ENCODE data around the gene BPI.
"Not testable (repeated sequence)": the region's sequence is repeated elsewhere in the genome, so short reads cannot be mapped to it uniquely, and the experiment has no call there.

Gene BPI

GRCh38 chr20:38303908-38304379, at the start of gene BPI:
TSS of gene BPI (plus strand) at chr20:38304156. CDS start at chr20:38304224, 68 bp downstream.
- no peak for DNase-seq (ENCODE audit: low read depth in 1 of 2, low spot score in 1 of 2)

DNA sequence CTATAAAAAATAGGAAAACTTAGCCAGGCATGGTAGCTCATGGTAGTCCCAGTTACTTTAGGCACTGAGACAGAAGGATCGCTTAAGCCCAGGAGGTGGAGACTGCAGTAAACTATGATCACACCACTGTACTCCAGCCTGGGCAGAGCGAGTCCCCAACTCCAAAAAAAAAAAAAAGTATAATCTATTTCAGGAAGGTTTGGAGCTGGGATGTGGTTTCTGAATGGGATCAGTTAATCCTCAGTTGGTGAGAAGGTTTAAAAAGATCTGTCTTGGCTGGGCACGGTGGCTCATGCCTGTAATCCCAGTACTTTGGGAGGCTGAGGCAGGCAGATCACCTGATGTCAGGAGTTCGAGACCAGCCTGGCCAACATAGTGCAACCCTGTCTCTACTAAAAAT, 49.3 kb upstream of the BPI start:
- not testable (repeated sequence) for DNase-seq (ENCODE audit: low read depth in 1 of 2, low spot score in 1 of 2)

DNA sequence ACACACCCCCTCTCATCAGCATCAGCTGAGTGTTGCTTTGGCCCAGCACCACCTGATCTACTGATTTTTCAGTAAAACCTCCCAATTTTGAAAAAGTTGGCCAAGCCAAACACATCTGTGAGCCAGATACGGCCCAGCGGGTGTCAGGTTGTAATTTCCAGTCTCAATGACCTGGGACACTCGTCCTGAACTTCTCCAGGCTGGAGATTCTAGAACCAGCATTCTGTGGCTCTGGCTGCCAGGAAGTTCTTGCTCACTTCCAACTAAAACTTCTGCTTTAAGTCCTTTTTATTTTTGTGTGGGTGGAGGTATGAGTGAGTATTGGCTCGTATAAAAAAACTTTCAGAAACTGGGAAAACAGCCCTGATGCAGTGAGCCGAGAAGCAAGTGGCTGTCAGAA, 48.6 kb upstream of the BPI start:
- DNase-seq (ENCODE audit: low read depth in 1 of 2, low spot score in 1 of 2), result no peak

DNA sequence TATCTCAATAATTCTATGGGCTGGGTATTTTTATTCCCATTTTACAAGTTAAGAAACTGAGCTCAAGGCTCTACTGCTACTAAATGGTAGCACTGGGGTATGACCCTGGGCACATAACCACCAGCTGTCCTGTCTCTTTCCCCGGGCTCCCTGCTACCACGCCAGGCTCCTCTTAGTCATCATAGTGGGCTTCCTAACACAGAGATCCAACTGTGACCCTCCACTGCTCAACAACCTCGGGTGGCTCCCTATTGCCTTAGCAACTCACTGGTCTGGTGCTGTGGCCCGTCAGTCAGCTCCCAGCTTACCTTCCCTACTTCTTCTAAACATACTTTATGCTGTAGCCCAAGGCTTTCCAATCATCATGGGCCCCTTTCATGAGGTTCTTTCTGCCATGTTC, 47.9 kb upstream of the BPI start:
- DNase-seq (ENCODE audit: low read depth in 1 of 2, low spot score in 1 of 2), result no peak

- DNase-seq (ENCODE audit: low read depth in 1 of 2, low spot score in 1 of 2), result no peak
These were observed 47.0 kb upstream of the BPI start for GRCh38 chr20:38256966-38257365.

GRCh38 chr20:38258545-38259215, 45.3 kb upstream of the BPI start:
- no peak for DNase-seq (ENCODE audit: low read depth in 1 of 2, low spot score in 1 of 2)

DNA sequence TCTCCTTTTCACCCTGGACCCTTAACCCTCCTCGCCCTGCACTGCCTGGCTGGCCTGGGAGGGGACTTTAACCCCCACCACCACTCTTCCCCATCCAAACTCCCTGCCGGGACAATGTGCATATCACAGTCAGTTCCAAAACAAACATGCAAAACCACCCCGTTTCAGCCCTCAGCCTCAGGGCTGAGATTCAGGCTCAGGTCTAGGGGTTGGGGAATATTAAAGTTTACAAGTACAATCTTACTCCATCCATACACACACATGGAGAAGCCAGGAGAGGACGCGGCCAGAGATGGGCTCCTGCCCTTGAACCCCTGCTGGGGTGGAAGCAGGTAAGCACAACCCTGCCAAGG, 44.0 kb upstream of the BPI start:
- no peak for DNase-seq (ENCODE audit: low read depth in 1 of 2, low spot score in 1 of 2)

DNA sequence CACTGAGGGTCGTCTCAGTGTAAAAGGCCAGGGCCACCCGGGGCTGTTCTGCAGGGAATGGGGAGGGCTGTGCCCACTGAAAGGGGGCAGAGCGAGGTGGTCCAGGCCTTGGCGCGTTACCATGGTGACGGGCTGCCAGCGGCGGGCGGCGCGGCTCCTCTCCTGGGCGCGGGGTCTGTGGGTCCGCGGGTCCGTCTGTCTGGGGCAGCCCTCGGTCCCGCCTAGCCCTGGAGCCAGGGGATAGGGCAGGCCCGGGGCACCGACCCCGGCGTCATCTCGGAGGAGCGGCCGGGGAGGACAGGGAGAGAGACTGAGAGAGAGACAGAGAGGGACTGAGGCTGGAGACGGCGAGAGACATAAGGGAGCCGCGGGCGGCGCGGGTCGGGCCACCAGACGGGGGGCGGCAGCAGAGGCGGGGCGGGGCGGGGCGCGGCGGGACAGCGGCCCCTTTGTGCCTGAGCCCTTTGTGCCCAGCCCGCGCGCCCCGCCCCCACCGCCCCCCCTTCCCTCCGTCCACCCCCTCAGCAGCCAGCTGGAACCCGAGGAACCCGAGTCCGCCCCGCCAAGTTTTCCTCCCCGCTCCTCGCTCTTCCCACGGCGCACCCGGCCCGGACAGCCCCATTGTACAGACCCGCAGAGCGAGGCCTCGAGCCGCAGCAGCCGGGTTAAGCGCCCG, 43.4 kb upstream of the BPI start, which contains the start of gene KIAA1755:
KIAA1755 (minus strand) TSS at position 358 of the 676 bp plus-strand sequence; CDS start at position 123, 235 bp downstream.
- no peak for DNase-seq (ENCODE audit: low read depth in 1 of 2, low spot score in 1 of 2)

GRCh38 chr20:38261054-38261390, 42.9 kb upstream of the BPI start:
- DNase-seq (ENCODE audit: low read depth in 1 of 2, low spot score in 1 of 2), result no peak

GRCh38 chr20:38262931-38263330, 41.0 kb upstream of the BPI start:
- DNase-seq (ENCODE audit: low read depth in 1 of 2, low spot score in 1 of 2), result no peak

- DNase-seq (ENCODE audit: low read depth in 1 of 2, low spot score in 1 of 2), result no peak
These were observed 37.5 kb upstream of the BPI start for GRCh38 chr20:38266426-38266825.

DNA sequence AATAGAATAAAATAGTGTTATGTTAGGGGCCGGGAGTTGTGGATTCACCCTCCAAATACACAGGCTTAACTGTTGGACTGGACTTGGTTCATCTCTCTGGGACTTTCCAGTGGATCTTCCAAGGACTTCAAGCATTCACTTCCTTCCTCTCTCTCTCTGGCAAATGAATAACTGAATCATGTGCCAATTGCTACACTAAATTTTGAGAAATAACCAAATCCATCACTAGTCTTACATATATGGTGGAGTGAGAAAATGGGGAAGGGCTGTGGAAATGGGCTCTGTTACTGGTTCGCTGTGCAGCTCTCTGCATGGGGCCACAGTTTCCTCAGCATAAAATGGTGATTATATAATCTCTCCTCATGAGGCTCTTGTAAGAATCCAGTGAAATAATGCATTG, 36.7 kb upstream of the BPI start:
- no peak for DNase-seq (ENCODE audit: low read depth in 1 of 2, low spot score in 1 of 2)

GRCh38 chr20:38267901-38268514, 35.9 kb upstream of the BPI start:
- no peak for DNase-seq (ENCODE audit: low read depth in 1 of 2, low spot score in 1 of 2)

DNA sequence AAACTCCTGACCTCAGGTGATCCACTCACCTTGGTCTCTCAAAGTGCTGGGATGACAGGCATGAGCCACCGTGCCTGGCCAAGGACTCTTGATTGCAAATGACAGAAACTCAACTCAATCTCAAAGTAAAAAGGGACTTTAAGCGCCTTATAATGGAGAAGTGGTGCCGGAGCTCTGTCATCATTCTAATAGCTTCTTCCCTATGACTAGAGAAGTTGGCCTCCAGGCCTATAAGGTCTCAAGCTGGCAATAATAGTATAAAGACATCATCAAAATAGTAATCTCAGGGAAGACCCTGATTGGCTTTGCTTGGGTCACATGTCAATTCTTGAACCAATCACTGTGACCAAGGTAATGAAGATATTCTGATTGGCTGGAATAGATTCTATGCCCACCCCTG, 34.9 kb upstream of the BPI start:
- no peak for DNase-seq (ENCODE audit: low read depth in 1 of 2, low spot score in 1 of 2)

DNA sequence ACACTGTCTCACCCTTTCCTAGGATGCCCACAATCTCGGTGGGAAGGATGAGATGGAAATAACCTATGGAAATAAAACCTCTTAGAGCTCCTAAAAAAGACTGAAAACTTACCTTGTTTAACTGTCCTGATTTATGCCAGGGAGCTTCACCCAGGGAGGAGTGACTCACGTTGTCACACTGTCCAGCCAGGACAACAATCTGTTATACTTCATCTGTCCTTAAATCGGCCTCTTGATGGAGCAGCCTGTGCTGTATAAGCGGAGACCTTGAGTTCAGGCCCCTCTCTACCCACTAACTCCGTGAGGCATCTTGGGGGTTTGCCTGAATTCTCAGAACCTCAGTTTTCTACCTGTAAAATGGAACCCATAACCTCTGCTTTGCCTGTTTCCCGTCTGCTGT, 34.2 kb upstream of the BPI start:
- no peak for DNase-seq (ENCODE audit: low read depth in 1 of 2, low spot score in 1 of 2)

DNA sequence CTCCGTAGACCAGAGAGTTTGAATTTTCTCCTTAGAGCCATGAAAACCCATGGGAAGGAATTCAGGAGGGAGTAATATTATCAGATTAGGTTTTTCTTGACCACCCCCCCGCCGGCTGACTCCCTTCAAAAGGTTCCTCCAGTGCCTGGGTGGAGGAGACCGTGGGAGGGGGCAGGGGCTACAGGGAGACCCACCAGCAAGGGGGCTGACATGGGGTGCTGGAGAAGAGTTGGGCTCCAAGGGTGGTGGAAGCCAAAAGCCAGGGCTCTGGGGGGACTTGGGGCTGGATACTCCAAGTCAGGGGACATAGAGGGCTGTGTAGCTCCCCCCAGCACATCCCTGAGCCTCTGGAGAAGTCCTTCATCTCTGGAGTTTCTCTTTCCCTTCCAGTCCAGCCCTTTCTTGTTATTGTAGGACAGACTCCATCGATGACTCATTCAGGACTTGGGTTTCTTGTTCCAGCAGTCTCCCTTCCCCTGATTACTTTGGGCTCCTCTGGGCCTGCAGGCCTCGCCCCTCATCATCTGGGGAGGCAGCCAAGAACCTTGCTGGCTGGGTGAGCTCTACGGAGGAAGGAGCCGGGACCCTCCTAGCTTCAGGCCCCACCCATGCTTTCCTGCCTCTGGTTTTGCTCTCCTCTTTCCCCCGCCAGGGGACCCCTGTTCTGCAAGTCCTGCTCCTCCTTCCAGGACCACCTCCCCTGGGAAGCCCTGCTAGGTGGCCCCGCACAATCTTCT, 32.9 kb upstream of the BPI start:
- DNase-seq (ENCODE audit: low read depth in 1 of 2, low spot score in 1 of 2), result no peak

- no peak for DNase-seq (ENCODE audit: low read depth in 1 of 2, low spot score in 1 of 2)
These were observed 32.3 kb upstream of the BPI start for GRCh38 chr20:38271608-38272120.

GRCh38 chr20:38272398-38272797, 31.6 kb upstream of the BPI start:
- DNase-seq (ENCODE audit: low read depth in 1 of 2, low spot score in 1 of 2), result no peak

- no peak for DNase-seq (ENCODE audit: low read depth in 1 of 2, low spot score in 1 of 2)
These were observed 31.0 kb upstream of the BPI start for GRCh38 chr20:38272961-38273360.

- DNase-seq (ENCODE audit: low read depth in 1 of 2, low spot score in 1 of 2), result no peak
These were observed 28.0 kb upstream of the BPI start for GRCh38 chr20:38275815-38276550.

GRCh38 chr20:38277285-38277684, 26.7 kb upstream of the BPI start:
- DNase-seq (ENCODE audit: low read depth in 1 of 2, low spot score in 1 of 2), result no peak
